GM12878 (cell line): ENCODE measurements around the gene USH1C. TPM values are rescaled to one million over a fixed set of nuclear protein-coding genes. Genes with fewer than 3 reads are reported as not detected.

Experiments
- ATAC-seq: fragments of 200-7000 bp; cut with Tn5 transposase; 3 replicates; pipeline ENCODE4 v1.9.1; 2020; ENCODE audit warnings: mild to moderate bottlenecking, moderate library complexity
- BruUV-seq: library from RNA; stranded (reverse); fragments of 400-500 nt; replicated peaks from 2 replicates; lab custom pipeline; 2021; lab: Mats Ljungman, UMichigan
- CTCF ChIA-PET: fragments of 300-600 bp; sonication (Branson Sonifier 250); formaldehyde crosslinking; extraction: SDS; loops from one replicate; lab custom pipeline; 2021; ENCODE audit warnings: inconsistent platforms; lab: Yijun Ruan, JAX
- POLR2A ChIA-PET: fragments of 350-600 bp; formaldehyde crosslinking; extraction: SDS; loops from one replicate; lab custom pipeline; 2021; ENCODE audit warnings: inconsistent platforms; lab: Charles Lee
- RAD21 ChIA-PET: fragments of 300-600 bp; sonication (Branson Sonifier 250); formaldehyde crosslinking; loops from one replicate; lab custom pipeline; 2023; ENCODE audit warnings: antibody characterized with exemption; ENCODE audit not compliant: unreplicated experiment; lab: Charles Lee
- SMC1A ChIA-PET: fragments of 300-600 bp; sonication (Branson Sonifier 250); formaldehyde crosslinking; loops from one replicate; lab custom pipeline; 2023; ENCODE audit not compliant: unreplicated experiment, uncharacterized antibody; lab: Charles Lee
- DNase-seq: peaks from one replicate; pipeline ENCODE4 v3.0.0-alpha.2; 2011; ENCODE audit warnings: low read depth, low spot score
- FAIRE-seq: peaks from 3 replicates; lab custom pipeline; 2011; peaks lifted over from hg19 to GRCh38; lab: Jason Lieb, UNC
- H2AFZ ChIP-seq: 2 replicates; pipeline ENCODE4 v1.6.0; 2011; ENCODE audit warnings: low read depth, low read length, control low read depth; ENCODE audit not compliant: control insufficient read depth
- H3K27ac ChIP-seq: 2 replicates; pipeline ENCODE4 v1.5.1; 2011; ENCODE audit warnings: control low read depth; ENCODE audit not compliant: control insufficient read depth, insufficient read depth
- H3K27me3 ChIP-seq, 2 experiments: replicated peaks in 1 of 2; 2 replicates each; pipeline versions ENCODE4 v1.6.0 to v1.6.1; 2011; ENCODE audit warnings: low read length in 1 of 2; ENCODE audit not compliant: control insufficient read depth in 2 of 2, insufficient read depth in 2 of 2
- H3K36me3 ChIP-seq, 2 experiments: 2 replicates each; pipeline ENCODE4 v1.5.1; 2011; ENCODE audit warnings: low read length in 1 of 2; ENCODE audit not compliant: control insufficient read depth in 2 of 2, insufficient read depth in 2 of 2
- H3K4me1 ChIP-seq: 2 replicates; pipeline ENCODE4 v1.6.1; 2011; ENCODE audit warnings: mild to moderate bottlenecking, low read length, moderate library complexity, mixed read lengths; ENCODE audit not compliant: control insufficient read depth, insufficient read depth
- H3K4me2 ChIP-seq: 2 replicates; pipeline ENCODE4 v1.6.0; 2011; ENCODE audit warnings: control low read depth; ENCODE audit not compliant: control insufficient read depth, insufficient read depth
- H3K4me3 ChIP-seq: fragments of 200-600 bp; sonication (generic); 2 replicates; pipeline ENCODE4 v1.5.1; 2016
- H3K79me2 ChIP-seq: 2 replicates; pipeline ENCODE4 v1.6.0; 2011; ENCODE audit warnings: low read length; ENCODE audit not compliant: control insufficient read depth, insufficient read depth
- H3K9ac ChIP-seq: 2 replicates; pipeline ENCODE4 v1.8.0; 2011; ENCODE audit warnings: low read length, control low read depth, mixed read lengths; ENCODE audit not compliant: control insufficient read depth, insufficient read depth
- H3K9me3 ChIP-seq: replicated peaks from 3 replicates; pipeline ENCODE4 v1.5.1; 2011; ENCODE audit warnings: mild to moderate bottlenecking, low read length; ENCODE audit not compliant: control insufficient read depth, insufficient read depth
- H4K20me1 ChIP-seq: 2 replicates; pipeline ENCODE4 v1.6.0; 2011; ENCODE audit not compliant: control insufficient read depth, insufficient read depth
- BCLAF1 ChIP-seq: fragments of 450-650 bp; IDR thresholded peaks from 2 replicates; pipeline ENCODE4 v1.6.1; 2017; ENCODE audit warnings: antibody characterized with exemption, mild to moderate bottlenecking, moderate library complexity
- CHD4 ChIP-seq: fragments of 200-600 bp; sonication (generic); IDR thresholded peaks from 2 replicates; pipeline ENCODE4 v1.6.1; 2016; ENCODE audit warnings: mild to moderate bottlenecking
- SUPT20H ChIP-seq: IDR thresholded peaks from 2 replicates; pipeline ENCODE4 v1.6.1; 2011; ENCODE audit warnings: low read depth, mild to moderate bottlenecking, low read length, moderate library complexity, borderline replicate concordance; ENCODE audit not compliant: control insufficient read depth
- SUZ12 ChIP-seq: fragments of 200-600 bp; sonication (generic); IDR thresholded peaks from one replicate; pipeline ENCODE4 v1.6.1; 2018; ENCODE audit warnings: antibody characterized with exemption, mild to moderate bottlenecking; ENCODE audit not compliant: unreplicated experiment
- WGBS: methylation state at CpG from one replicate; pipeline ENCODE4 v1.1.6; 2016; ENCODE audit warnings: low lambda C conversion rate; ENCODE audit not compliant: insufficient replicate concordance, insufficient coverage; ENCODE audit errors: missing lambda C conversion rate; 5-methylcytosine and 5-hydroxymethylcytosine counted together
- in situ Hi-C: fragments of 300-500 bp; cut with MboI; formaldehyde crosslinking; loops from 9 replicates; pipeline ENCODE4 v1.14.3; 2018; ENCODE audit warnings: mixed read lengths
- intact Hi-C: fragments of 100-400 bp; cut with micrococcal nuclease; formaldehyde crosslinking; loops from one replicate; pipeline ENCODE4 v1.14.2; 2022; ENCODE audit not compliant: unreplicated experiment
- polyA plus RNA-seq, 11 experiments: library from polyadenylated mRNA; depleted of rRNA in 4 of 11; unstranded in 6 of 11; stranded (reverse) in 5 of 11; fragments of >200 nt; fragmentation: Nextera tagmentation in 4 of 11; fragmentation: Illumina TruSeq in 1 of 11; extraction: Ambion mirVana in 4 of 11; extraction: Trizol in 1 of 11; gene quantifications; 1 replicate in 1 of 11; 2 replicates in 10 of 11; pipeline versions ENCODE4 v1.2.1 to v1.2.3, GENCODE V29; 2011 to 2016; ENCODE audit warnings: inconsistent platforms in 2 of 11, missing spikeins in 2 of 11, low read depth in 1 of 11
- total RNA-seq, 4 experiments: library from RNA; depleted of rRNA in 3 of 4; stranded (reverse); fragments of >200 nt in 3 of 4; fragmentation: Illumina TruSeq in 1 of 4; extraction: Trizol in 1 of 4; gene quantifications; 2 replicates each; pipeline versions ENCODE4 v1.2.1 to v1.2.3, GENCODE V29; 2013 to 2021
- TF ChIP-seq, protein P1 (sequence below): IDR thresholded peaks from 2 replicates; pipeline ENCODE4 v1.6.1; 2011; ENCODE audit warnings: low read depth, low read length, improper control_type of control experiment, borderline replicate concordance

USH1C gene
- total and polyA plus RNA-seq, 10 of the 15 experiments (the other 5 are each of a cell fraction or from before 2014, with no cell fraction given) = not detected

DNA sequence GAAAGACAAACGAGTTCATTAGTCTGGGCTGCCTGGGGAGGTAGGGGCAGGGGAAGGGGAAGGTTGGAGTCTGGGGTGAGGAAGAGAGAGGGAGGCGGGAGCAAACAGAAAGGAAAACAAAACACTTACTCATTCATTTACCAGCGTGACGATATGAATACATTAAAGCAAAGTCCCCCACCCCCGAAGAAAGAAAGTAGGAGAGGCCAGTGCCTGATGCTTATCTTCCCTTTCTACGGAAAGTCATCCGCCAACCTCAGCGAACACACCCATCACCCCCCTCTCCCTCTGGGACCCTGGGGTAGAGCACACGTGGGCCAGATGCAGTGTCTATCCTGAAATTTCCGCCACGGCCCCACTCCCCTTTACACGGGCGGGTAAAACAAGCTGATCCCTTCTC is 81.3 kb downstream of the USH1C start:
- no peak for FAIRE-seq

More for the DNA sequence above, 81.3 kb downstream of the USH1C start:
- no peak overlapping the region for H3K9ac ChIP-seq
- H3K4me1 ChIP-seq = no peaks in the 10 kb centered on the region
- H3K4me3 ChIP-seq = no peak overlapping the region
- H3K79me2 ChIP-seq = no peaks in the 10 kb centered on the region
- H3K4me2 ChIP-seq = no peak overlapping the region
- ChIA-PET POLR2A (no interaction called here), RAD21 (no interaction called here), SMC1A (no interaction called here)
- H2AFZ ChIP-seq = no peak overlapping the region
- ATAC-seq = no peak
- no peaks in the 10 kb centered on the region for H4K20me1 ChIP-seq
- H3K27me3 ChIP-seq = no peaks in the 10 kb centered on the region; a peak in 1 of 4 replicates
- H3K27ac ChIP-seq = no peak overlapping the region
- no peak for DNase-seq
- H3K9me3 ChIP-seq = no peaks in the 10 kb centered on the region
- no TSS peak for BruUV-seq
- no peak for TF ChIP-seq CHD4
- no peak for TF ChIP-seq SUZ12
- TF ChIP-seq BCLAF1 = no peak
- no peak for TF ChIP-seq SUPT20H
- TF ChIP-seq, protein P1, sequence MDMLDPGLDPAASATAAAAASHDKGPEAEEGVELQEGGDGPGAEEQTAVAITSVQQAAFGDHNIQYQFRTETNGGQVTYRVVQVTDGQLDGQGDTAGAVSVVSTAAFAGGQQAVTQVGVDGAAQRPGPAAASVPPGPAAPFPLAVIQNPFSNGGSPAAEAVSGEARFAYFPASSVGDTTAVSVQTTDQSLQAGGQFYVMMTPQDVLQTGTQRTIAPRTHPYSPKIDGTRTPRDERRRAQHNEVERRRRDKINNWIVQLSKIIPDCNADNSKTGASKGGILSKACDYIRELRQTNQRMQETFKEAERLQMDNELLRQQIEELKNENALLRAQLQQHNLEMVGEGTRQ = no peak
- TF ChIP-seq, all 136 proteins: peak for 0
- no peaks in the 10 kb centered on the region for H3K36me3 ChIP-seq
- in situ Hi-C loops (no loop called here), intact Hi-C loops (no loop called here)
- 40% methylated on average over 13 of the region's 13 CpGs for WGBS
- CTCF ChIA-PET = no interaction called here
